GM23248 (cell line): ENCODE measurements around the gene PAQR4. TPM values are rescaled to one million over a fixed set of nuclear protein-coding genes. Genes with fewer than 3 reads are reported as not detected.

Experiments used
- DNase-seq: peaks from one replicate; pipeline ENCODE4 v3.0.0-alpha.2; 2015
- H2AFZ ChIP-seq: fragments of 200-600 bp; sonication (generic); 2 replicates; pipeline ENCODE4 v1.6.1; 2016; ENCODE audit warnings: antibody characterized with exemption
- H3F3A ChIP-seq: fragments of 200-600 bp; sonication (generic); 2 replicates; pipeline ENCODE4 v1.6.1; 2016; ENCODE audit warnings: mild to moderate bottlenecking, antibody characterized with exemption, mixed run types; ENCODE audit not compliant: insufficient read depth
- H3K27ac ChIP-seq: fragments of 200-600 bp; sonication (generic); 2 replicates; pipeline ENCODE4 v1.5.1; 2016; ENCODE audit warnings: mild to moderate bottlenecking
- H3K27me3 ChIP-seq: fragments of 200-600 bp; sonication (generic); replicated peaks from 2 replicates; pipeline ENCODE4 v1.6.1; 2016; ENCODE audit warnings: mild to moderate bottlenecking; ENCODE audit not compliant: insufficient read depth
- H3K36me3 ChIP-seq: fragments of 200-600 bp; sonication (generic); 2 replicates; pipeline ENCODE4 v1.6.1; 2016; ENCODE audit warnings: low read depth, mild to moderate bottlenecking
- H3K4me1 ChIP-seq: fragments of 200-600 bp; sonication (generic); 2 replicates; pipeline ENCODE4 v1.6.1; 2016; ENCODE audit warnings: mild to moderate bottlenecking; ENCODE audit not compliant: insufficient read depth
- H3K4me2 ChIP-seq: fragments of 200-600 bp; sonication (generic); one replicate; pipeline ENCODE4 v1.6.1; 2016; ENCODE audit warnings: mild to moderate bottlenecking; ENCODE audit not compliant: unreplicated experiment
- H3K4me3 ChIP-seq: fragments of 200-600 bp; sonication (generic); 2 replicates; pipeline ENCODE4 v1.5.1; 2016; ENCODE audit warnings: mild to moderate bottlenecking
- H3K79me2 ChIP-seq: fragments of 200-600 bp; sonication (generic); 2 replicates; pipeline ENCODE4 v1.6.1; 2016; ENCODE audit warnings: mild to moderate bottlenecking; ENCODE audit not compliant: insufficient read depth
- H3K9ac ChIP-seq: fragments of 200-600 bp; sonication (generic); 2 replicates; pipeline ENCODE4 v1.6.1; 2016; ENCODE audit warnings: mild to moderate bottlenecking
- H3K9me2 ChIP-seq: fragments of 200-600 bp; sonication (generic); 2 replicates; pipeline ENCODE4 v1.6.1; 2016; ENCODE audit warnings: mixed run types, mild to moderate bottlenecking, moderate library complexity; ENCODE audit not compliant: insufficient read depth
- H3K9me3 ChIP-seq: fragments of 200-600 bp; sonication (generic); one replicate; pipeline ENCODE4 v1.6.1; 2017; ENCODE audit warnings: low read depth
- H4K20me1 ChIP-seq: fragments of 200-600 bp; sonication (generic); 2 replicates; pipeline ENCODE4 v1.6.0; 2016; ENCODE audit not compliant: insufficient read depth
- EZH2 ChIP-seq: fragments of 200-600 bp; sonication (generic); IDR thresholded peaks from 2 replicates; pipeline ENCODE4 v1.6.1; 2018; ENCODE audit warnings: antibody characterized with exemption, mild to moderate bottlenecking; ENCODE audit not compliant: insufficient read depth, poor library complexity, severe bottlenecking
- EZH2phosphoT487 ChIP-seq: fragments of 200-600 bp; sonication (generic); IDR thresholded peaks from 2 replicates; pipeline ENCODE4 v1.6.1; 2018; ENCODE audit warnings: antibody characterized with exemption, moderate library complexity, mild to moderate bottlenecking, low read depth; ENCODE audit not compliant: insufficient read depth
- WGBS, 2 experiments: methylation state at CpG; one replicate each; pipeline ENCODE4 v1.1.6; 2015 to 2017; ENCODE audit warnings: low lambda C conversion rate in 2 of 2, low coverage in 1 of 2; ENCODE audit errors: missing lambda C conversion rate in 2 of 2; 5-methylcytosine and 5-hydroxymethylcytosine counted together
- in situ Hi-C: fragments of 300-500 bp; cut with MboI; formaldehyde crosslinking; loops from 2 replicates; pipeline ENCODE4 v1.15.0; 2020
- polyA plus RNA-seq: library from polyadenylated mRNA; unstranded; fragments of >200 nt; fragmentation: Nextera tagmentation; extraction: Ambion mirVana; gene quantifications from 2 replicates; pipeline ENCODE4 v1.2.1, GENCODE V29; 2016
- total RNA-seq: library from RNA; depleted of rRNA; stranded (reverse); fragments of >200 nt; shearing (Covaris generic); gene quantifications from 2 replicates; pipeline ENCODE4 v1.2.3, GENCODE V29; 2014

The PAQR4 gene
- total and polyA plus RNA-seq, 2 experiments from 2014 or later, result 5.1 to 7.7 TPM

GRCh38 chr16:2966043-2966807 is 2.9 kb upstream of the PAQR4 start:
- peaks cover 55% of the 10 kb centered on the region for H3K27me3 ChIP-seq
- H3K9ac ChIP-seq, result no peak overlapping the region
- H3K79me2 ChIP-seq, result no peaks in the 10 kb centered on the region
- no peak for TF ChIP-seq EZH2
- no peak for TF ChIP-seq EZH2phosphoT487
- no peak overlapping the region for H3K4me2 ChIP-seq
- H3K4me3 ChIP-seq, result no peak overlapping the region
- no peaks in the 10 kb centered on the region for H3K9me3 ChIP-seq
- no peak overlapping the region for H3K27ac ChIP-seq
- WGBS, 2 experiments, result 46 to 50% methylated on average over 36 to 39 of the region's 39 CpGs
- H3F3A ChIP-seq, result no peaks in the 10 kb centered on the region
- H2AFZ ChIP-seq, result no peak overlapping the region
- H4K20me1 ChIP-seq, result no peaks in the 10 kb centered on the region
- no peak for DNase-seq
- H3K9me2 ChIP-seq, result no peaks in the 10 kb centered on the region
- in situ Hi-C loops, result no loop called here
- no peaks in the 10 kb centered on the region for H3K36me3 ChIP-seq
- H3K4me1 ChIP-seq, result no peaks in the 10 kb centered on the region

DNA sequence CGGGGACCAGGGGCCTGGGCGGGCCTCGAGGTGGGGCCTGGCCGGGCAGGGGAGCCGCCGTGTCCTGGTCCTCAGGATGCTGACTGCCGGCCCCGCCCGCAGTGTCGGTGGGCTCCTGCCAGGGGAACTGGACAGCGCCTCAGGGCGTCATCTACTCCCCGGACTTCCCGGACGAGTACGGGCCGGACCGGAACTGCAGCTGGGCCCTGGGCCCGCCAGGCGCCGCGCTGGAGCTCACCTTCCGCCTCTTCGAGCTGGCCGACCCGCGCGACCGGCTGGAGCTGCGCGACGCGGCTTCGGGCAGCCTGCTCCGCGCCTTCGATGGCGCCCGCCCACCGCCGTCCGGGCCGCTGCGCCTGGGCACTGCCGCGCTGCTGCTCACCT is 2.3 kb upstream of the PAQR4 start:
- Histone ChIP-seq H3K9me3 (no peaks in the 10 kb centered on the region), H3K79me2 (no peaks in the 10 kb centered on the region), H3K27me3 (peaks cover 54% of the 10 kb centered on the region), H3K4me2 (no peak overlapping the region), H2AFZ (no peak overlapping the region), H3F3A (no peaks in the 10 kb centered on the region), H4K20me1 (no peaks in the 10 kb centered on the region), H3K4me1 (no peaks in the 10 kb centered on the region), H3K9ac (no peak overlapping the region), H3K36me3 (no peaks in the 10 kb centered on the region), H3K27ac (no peak overlapping the region), H3K4me3 (no peak overlapping the region), H3K9me2 (no peaks in the 10 kb centered on the region)
- peak; percentile 55 for DNase-seq
- TF ChIP-seq EZH2, result no peak
- in situ Hi-C loops, result no loop called here
- whole genome bisulfite sequencing, 2 experiments, result 4 to 7% methylated on average over 36 to 44 of the region's 46 CpGs

- 6 to 10% methylated on average over 35 to 41 of the region's 51 CpGs for WGBS, 2 experiments
- no peak for TF ChIP-seq EZH2
- TF ChIP-seq EZH2phosphoT487, result no peak
- Histone ChIP-seq H3K27me3 (peaks cover 50% of the 10 kb centered on the region), H3K9ac (no peak overlapping the region), H4K20me1 (no peaks in the 10 kb centered on the region), H2AFZ (no peak overlapping the region), H3K9me3 (no peaks in the 10 kb centered on the region), H3K36me3 (no peaks in the 10 kb centered on the region), H3F3A (no peaks in the 10 kb centered on the region), H3K9me2 (no peaks in the 10 kb centered on the region), H3K79me2 (no peaks in the 10 kb centered on the region), H3K4me2 (no peak overlapping the region), H3K27ac (no peak overlapping the region), H3K4me1 (no peaks in the 10 kb centered on the region), H3K4me3 (no peak overlapping the region)
- in situ Hi-C loops, result no loop called here
- no peak for DNase-seq
Observed at GRCh38 chr16:2967211-2967631, 1.9 kb upstream of the PAQR4 start.

GRCh38 chr16:2967721-2968161 is 1.4 kb upstream of the PAQR4 start:
- Histone ChIP-seq H3K27ac (no peak overlapping the region), H3K4me3 (no peak overlapping the region), H4K20me1 (no peaks in the 10 kb centered on the region), H3K9me3 (no peaks in the 10 kb centered on the region), H2AFZ (no peak overlapping the region), H3K27me3 (peaks cover 45% of the 10 kb centered on the region), H3K36me3 (no peaks in the 10 kb centered on the region), H3K79me2 (no peaks in the 10 kb centered on the region), H3K4me2 (no peak overlapping the region), H3K9me2 (no peaks in the 10 kb centered on the region), H3K9ac (no peak overlapping the region), H3K4me1 (no peaks in the 10 kb centered on the region), H3F3A (no peaks in the 10 kb centered on the region)
- no peak for TF ChIP-seq EZH2phosphoT487
- TF ChIP-seq EZH2, result no peak
- no peak for DNase-seq
- 47 to 57% methylated on average over 15 to 33 of the region's 33 CpGs for WGBS, 2 experiments
- in situ Hi-C loops, result no loop called here
